GM10266 (cell line): Measurements from ENCODE around the gene CARS1.
A peak's percentile ranks its signal among the peaks of the same experiment; 100 is the strongest.

ENCODE experiments used
- DNase-seq: peaks from one replicate; pipeline ENCODE4 v3.0.0; 2012; ENCODE audit errors: extremely low spot score
- TF ChIP-seq, protein P1 (sequence below): IDR thresholded peaks from 2 replicates; pipeline ENCODE4 v1.5.1; 2012; ENCODE audit warnings: mild to moderate bottlenecking, low read depth; ENCODE audit not compliant: control insufficient read depth, insufficient read depth; ENCODE audit errors: missing control alignments

Gene CARS1

GRCh38 chr11:3042496-3043314, 14.5 kb downstream of the CARS1 start:
- TF ChIP-seq, protein P1, sequence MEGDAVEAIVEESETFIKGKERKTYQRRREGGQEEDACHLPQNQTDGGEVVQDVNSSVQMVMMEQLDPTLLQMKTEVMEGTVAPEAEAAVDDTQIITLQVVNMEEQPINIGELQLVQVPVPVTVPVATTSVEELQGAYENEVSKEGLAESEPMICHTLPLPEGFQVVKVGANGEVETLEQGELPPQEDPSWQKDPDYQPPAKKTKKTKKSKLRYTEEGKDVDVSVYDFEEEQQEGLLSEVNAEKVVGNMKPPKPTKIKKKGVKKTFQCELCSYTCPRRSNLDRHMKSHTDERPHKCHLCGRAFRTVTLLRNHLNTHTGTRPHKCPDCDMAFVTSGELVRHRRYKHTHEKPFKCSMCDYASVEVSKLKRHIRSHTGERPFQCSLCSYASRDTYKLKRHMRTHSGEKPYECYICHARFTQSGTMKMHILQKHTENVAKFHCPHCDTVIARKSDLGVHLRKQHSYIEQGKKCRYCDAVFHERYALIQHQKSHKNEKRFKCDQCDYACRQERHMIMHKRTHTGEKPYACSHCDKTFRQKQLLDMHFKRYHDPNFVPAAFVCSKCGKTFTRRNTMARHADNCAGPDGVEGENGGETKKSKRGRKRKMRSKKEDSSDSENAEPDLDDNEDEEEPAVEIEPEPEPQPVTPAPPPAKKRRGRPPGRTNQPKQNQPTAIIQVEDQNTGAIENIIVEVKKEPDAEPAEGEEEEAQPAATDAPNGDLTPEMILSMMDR, result no peak
- DNase-seq, result no peak

DNA sequence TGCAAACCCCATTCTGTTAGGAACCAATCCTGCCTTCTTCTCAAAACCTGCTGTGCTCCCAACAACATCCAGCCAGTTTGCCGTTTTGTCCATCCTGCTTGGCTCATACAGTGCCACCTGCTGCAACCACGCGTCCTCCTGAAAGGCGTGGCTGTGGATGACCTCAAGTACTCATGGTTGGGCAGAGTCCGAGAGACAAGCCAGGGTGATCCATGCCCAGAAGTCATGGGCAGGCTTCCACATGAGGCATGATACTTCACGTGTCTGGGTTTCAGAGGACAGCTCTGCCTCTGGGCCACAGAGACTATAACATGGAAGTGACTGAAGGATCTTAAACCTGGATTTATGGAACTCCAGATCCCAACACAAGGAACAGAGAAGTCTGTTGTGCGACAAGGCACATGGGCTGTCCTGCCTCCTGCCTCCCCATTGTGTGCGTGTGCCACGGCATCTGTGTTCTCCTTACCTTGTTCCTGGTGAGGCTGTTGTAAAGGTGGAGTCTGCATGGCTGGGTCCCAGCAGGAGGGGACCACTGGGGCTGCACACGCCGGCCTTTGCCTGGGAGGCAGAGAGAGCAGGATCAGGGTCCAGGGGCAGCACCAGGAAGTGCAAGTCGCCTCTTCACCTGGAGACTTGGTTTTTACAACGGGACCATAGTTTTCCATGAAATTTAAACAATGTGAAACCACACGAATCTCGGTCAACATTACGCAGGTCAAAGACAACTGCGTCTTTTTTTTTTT, 15.4 kb downstream of the CARS1 start:
- TF ChIP-seq, protein P1, result no peak
- no peak for DNase-seq

- TF ChIP-seq, protein P1, result no peak
Observed at GRCh38 chr11:3040881-3041280, 16.3 kb downstream of the CARS1 start.

GRCh38 chr11:3037945-3038271, 19.3 kb downstream of the CARS1 start:
- no peak for DNase-seq

More at GRCh38 chr11:3040881-3041280, 16.3 kb downstream of the CARS1 start:
- no peak for DNase-seq

DNA sequence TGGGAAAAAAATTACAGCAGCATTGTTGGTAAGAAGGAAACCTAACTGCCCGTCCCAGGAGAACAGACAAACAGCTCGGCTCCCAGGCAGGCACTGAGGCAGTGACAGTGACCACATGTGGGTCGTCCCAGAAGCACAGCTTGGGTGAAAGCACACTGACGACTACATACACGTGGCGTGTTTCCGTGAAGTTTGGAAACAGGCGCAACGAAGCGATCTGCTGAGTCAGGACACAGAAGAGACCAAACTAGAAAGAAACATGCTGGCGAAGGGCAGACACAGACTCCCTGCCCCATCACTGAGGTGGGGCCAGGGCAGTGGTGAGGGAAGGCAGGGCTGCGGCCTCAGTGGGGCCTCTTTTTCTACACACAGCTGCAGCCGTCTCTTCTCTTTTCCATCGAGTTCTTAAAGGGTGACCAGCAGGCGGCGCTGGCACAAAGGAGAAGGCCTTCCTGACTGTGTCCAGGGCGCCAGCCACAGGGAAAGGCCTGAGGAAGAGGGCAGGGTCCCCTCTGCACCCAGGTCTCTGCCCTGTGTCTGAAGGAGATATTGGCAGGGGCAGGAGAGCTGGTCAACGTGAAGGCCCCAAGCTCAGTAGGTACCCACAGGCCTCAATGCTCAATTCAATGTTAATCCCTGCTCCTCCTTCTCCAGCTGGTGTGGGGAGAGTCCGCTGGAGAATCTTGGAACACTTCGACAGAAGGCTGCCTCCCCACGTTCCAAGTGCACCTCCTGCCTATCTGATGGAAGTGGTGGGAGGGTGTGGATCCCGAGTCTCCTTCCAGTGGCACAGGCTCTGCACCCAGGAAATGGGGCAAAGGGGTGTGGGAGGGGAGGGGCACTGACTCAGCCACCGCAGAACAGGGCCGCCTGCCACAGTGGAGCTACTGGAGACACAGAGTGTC, 19.9 kb downstream of the CARS1 start:
- peak; percentile 48 for DNase-seq
- TF ChIP-seq, protein P1, result peak; percentile 64

More at GRCh38 chr11:3037945-3038271, 19.3 kb downstream of the CARS1 start:
- TF ChIP-seq, protein P1, result no peak

DNA sequence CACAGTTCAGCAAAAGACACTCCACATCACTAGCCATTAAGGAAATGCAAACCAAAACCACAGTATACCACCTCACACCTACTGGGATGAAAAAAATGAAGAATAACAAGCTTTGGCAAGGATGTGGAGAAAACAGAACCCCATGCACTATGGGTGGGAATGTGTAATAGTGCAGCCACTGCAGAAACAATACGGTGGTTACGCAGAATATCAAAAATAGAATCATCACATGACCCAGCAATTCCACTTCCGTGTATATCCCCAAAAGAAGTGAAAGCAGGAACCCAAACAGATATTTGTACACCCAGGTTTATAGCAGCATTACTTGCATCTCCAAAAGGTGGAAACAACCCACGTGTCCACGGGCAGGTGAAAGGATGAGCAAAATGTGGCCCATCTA, 20.8 kb downstream of the CARS1 start:
- DNase-seq, result no peak
- TF ChIP-seq, protein P1, result no peak
